ENCODE measurements around the gene GOLGA8R. TPM values are rescaled to one million over a fixed set of nuclear protein-coding genes. Genes with fewer than 3 reads are reported as not detected.
A peak's percentile ranks its signal among the peaks of the same experiment; 100 is the strongest.
"Not testable (repeated sequence)": the region's sequence is repeated elsewhere in the genome, so short reads cannot be mapped to it uniquely, and the experiment has no call there.

GOLGA8R gene, protein sequence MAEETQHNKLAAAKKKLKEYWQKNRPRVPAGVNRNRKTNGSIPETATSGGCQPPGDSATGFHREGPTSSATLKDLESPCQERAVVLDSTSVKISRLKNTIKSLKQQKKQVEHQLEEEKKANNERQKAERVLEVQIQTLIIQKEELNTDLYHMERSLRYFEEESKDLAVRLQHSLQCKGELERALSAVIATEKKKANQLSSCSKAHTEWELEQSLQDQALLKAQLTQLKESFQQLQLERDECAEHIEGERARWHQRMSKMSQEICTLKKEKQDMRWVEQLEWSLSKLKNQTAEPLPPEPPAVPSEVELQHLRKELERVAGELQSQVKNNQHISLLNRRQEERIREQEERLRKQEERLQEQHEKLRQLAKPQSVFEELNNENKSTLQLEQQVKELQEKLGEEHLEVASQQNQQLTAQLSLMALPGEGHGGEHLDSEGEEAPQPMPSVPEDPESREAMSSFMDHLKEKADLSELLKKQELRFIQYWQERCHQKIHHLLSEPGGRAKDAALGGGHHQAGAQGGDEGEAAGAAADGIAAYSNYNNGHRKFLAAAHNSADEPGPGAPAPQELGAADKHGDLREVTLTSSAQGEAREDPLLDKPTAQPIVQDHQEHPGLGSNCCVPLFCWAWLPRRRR
- 5.3 TPM for total RNA-seq
- long read RNA-seq, partial matches to known transcripts, result 0 of 1 reads
- long read RNA-seq, other reads (novel, unspliced or antisense), result 1 of 1 reads

DNA sequence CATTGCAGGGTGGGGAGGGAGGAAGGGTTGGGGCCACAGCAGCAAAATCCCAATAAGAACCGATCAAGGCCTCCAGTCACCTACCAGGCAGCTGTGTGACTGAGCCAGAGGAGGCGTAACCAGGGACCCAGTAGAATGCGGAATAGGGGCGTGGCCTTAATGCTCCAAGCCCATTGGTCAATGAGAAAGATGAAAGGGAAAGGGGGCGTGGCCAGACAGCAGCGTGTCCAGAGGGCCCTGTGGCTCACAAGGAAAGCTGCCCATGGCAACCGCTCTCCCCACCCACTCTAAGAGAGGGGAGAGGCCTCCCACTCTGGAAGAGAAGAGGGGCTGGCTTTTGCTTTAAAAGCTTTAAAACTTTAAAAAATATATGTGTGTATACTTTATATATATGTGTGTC, at the start of gene GOLGA8R:
TSS of gene GOLGA8R (minus strand) at position 101 of the 400 bp plus-strand sequence. CDS start at position 3, 98 bp downstream.
- H3K4me3 ChIP-seq; intact Hi-C loops (cut with DNase I); DNase-seq; H3K36me3 ChIP-seq; ATAC-seq; H3K9me3 ChIP-seq; H3K27ac ChIP-seq; H3K4me1 ChIP-seq; H3K27me3 ChIP-seq: not testable (repeated sequence)

DNA sequence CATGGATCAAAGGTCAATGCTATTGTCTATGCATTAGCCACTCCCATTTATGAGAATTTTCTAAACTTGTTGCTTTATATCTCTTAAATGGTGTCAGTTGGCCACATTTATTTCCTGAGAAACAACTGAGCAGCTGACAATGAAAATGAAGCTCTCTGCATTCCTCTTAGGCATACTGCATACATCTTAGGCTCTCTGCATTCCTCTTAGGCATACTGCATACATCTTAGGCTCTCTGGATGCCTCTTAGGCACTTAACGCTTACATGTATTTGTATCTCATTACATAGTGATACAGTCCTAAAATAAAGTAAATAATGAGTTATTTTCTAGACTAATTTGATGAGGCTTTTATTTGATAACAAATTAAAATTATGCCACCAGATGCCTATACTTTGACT, 49.8 kb upstream of the GOLGA8R start:
- DNase-seq; H3K4me1 ChIP-seq; H3K4me3 ChIP-seq; H3K27me3 ChIP-seq; H3K27ac ChIP-seq; H3K9me3 ChIP-seq; ATAC-seq; intact Hi-C loops (cut with DNase I); H3K36me3 ChIP-seq: not testable (repeated sequence)

DNA sequence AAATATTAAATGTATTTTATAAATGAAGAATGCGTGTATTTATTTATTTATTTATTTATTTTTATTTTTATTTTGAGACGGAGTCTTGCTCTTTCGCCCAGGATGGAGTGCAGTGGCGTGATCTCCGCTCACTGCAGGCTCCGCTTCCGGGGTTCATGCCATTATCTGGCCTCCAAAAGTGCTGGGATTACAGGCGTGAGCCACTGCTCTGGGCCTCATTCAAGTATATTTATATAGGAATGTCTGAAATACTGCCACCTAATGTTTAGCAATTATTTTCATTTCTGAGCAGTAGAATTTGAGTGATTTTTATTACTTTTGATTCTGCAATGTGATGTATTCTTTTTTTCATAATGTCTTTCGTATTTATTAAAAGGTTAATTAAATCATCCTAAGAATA, 48.1 kb upstream of the GOLGA8R start:
- ATAC-seq, result peak; percentile 34
- H3K4me3 ChIP-seq; H3K4me1 ChIP-seq; DNase-seq; intact Hi-C loops (cut with DNase I); H3K9me3 ChIP-seq; H3K27me3 ChIP-seq; H3K36me3 ChIP-seq; H3K27ac ChIP-seq: not testable (repeated sequence)

DNA sequence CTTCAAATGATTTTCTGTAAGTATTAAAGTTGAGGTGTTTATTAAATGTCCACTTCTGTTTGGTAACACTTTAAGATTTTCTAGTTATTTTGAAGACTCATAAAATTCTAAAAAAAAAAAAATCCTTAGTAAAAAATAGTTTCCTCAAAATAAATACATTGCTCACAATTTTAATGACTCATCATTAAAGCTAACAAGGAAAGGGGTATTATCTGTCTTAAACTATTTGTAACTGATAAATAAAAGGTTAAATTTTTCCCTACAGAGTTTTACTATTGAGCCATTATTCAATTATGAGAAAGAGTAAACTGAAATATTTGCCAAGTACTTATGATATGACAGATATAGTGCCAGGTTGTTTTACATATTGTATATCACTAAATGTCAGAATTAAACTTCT, 38.6 kb upstream of the GOLGA8R start:
- H3K36me3 ChIP-seq; intact Hi-C loops (cut with DNase I); DNase-seq; ATAC-seq; H3K27ac ChIP-seq; H3K9me3 ChIP-seq; H3K27me3 ChIP-seq; H3K4me3 ChIP-seq; H3K4me1 ChIP-seq: not testable (repeated sequence)

DNA sequence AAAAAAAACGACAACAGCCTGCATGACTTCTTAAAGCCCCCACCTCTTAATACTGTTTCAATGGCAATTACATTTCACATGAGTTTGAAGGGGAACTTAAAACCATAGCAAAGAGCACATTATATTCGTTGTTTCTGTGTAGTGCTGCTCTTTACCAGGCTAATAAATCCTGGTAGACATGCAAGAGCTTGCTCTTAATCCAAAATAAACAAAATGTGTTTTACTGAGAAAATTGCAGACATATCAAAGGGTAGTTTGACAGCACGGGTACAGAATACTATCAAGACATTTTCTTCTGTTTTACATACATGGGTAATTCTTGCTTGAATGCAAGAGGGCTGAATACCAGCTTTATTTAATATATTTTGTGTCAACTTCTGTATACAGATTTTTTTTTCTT, 24.3 kb upstream of the GOLGA8R start:
- H3K4me1 ChIP-seq; H3K36me3 ChIP-seq; H3K4me3 ChIP-seq; H3K27ac ChIP-seq; ATAC-seq; H3K9me3 ChIP-seq; DNase-seq; intact Hi-C loops (cut with DNase I); H3K27me3 ChIP-seq: not testable (repeated sequence)

DNA sequence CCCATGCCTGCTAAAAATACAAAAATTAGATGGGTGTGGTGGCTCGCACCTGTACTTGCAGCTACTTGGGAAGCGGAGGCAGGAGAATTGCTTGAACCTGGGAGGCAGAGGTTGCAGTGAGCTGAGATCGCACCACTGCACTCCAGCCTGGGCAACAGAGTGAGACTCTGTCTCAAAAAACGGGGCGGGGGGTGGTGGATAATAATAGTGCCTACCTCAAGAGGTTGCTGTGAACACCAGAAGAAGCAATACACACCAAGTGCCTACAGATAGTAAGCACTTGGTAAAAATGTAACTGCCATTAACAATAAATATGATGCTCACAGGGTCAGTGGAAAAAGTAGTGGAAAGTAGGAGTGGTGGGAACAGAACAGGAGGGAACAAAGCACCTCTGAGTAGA, 21.8 kb upstream of the GOLGA8R start:
- H3K36me3 ChIP-seq; H3K27ac ChIP-seq; H3K4me1 ChIP-seq; ATAC-seq; H3K27me3 ChIP-seq; intact Hi-C loops (cut with DNase I); DNase-seq; H3K9me3 ChIP-seq; H3K4me3 ChIP-seq: not testable (repeated sequence)

DNA sequence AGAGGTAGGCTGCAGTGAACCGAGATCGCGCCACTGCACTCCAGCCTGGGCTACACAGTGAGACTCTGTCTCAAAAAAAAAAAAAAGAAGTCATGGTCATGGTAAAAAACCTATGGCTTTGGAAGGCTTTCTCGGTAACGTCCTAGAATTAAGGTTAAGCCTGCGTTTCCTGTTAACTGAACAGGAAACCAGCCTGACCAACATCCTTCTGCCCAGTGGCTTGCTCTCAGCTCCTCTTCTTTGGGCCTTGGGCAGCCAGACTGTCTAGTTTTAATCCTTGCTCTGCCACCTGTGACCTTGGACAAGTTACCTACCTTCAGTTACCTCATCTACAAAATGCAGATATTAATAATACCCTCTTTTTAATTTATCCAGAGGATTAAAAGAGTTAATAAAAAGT, 6.7 kb upstream of the GOLGA8R start:
- ATAC-seq; H3K36me3 ChIP-seq; DNase-seq; H3K9me3 ChIP-seq; H3K27me3 ChIP-seq; intact Hi-C loops (cut with DNase I); H3K4me3 ChIP-seq; H3K4me1 ChIP-seq; H3K27ac ChIP-seq: not testable (repeated sequence)

DNA sequence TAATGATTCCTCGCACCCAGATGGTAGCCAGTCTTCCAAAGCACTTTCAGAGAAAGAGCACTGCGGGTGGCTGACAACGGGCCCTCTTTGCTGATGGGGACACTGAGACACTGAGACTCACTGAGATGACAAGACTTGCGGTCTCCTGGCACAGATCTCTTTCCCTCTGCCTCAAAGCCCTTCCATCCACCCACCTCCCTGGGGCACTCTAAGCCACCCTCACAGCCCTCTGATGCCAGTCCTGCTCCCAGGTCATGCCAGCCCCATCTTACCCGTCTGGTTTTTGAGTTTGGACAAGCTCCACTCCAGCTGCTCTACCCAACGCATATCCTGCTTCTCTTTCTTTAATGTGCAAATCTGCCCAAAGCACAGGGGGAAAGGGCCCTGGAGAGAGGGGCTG, 6.4 kb downstream of the GOLGA8R start:
- H3K36me3 ChIP-seq; H3K27me3 ChIP-seq; H3K27ac ChIP-seq; H3K9me3 ChIP-seq; intact Hi-C loops (cut with DNase I); H3K4me1 ChIP-seq; ATAC-seq; H3K4me3 ChIP-seq: not testable (repeated sequence)
- DNase-seq, result peak; percentile 41

DNA sequence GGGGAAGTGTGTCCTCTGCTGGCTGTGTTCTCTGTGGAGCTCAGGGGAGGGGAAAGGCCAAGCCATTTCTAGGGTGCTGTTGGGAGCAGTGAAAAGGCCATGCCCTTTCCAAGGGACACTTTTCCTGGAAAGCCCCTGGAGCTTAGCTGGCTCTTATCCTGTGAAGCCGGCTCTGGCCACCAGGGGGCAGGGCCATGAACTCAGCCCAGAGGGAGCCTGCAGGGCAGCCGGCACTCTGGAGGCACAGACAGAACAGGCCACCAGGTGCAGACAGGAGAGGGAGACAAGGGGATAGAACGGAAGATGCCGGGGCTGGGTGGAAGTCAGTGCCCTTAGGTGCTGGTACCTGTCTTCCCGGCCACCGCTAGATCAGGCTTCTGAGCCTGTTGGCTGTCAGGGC, 15.1 kb downstream of the GOLGA8R start:
- intact Hi-C loops (cut with DNase I); H3K4me1 ChIP-seq; H3K27ac ChIP-seq; H3K9me3 ChIP-seq; H3K4me3 ChIP-seq; H3K27me3 ChIP-seq; H3K36me3 ChIP-seq: not testable (repeated sequence)
- TF ChIP-seq, protein P1, sequence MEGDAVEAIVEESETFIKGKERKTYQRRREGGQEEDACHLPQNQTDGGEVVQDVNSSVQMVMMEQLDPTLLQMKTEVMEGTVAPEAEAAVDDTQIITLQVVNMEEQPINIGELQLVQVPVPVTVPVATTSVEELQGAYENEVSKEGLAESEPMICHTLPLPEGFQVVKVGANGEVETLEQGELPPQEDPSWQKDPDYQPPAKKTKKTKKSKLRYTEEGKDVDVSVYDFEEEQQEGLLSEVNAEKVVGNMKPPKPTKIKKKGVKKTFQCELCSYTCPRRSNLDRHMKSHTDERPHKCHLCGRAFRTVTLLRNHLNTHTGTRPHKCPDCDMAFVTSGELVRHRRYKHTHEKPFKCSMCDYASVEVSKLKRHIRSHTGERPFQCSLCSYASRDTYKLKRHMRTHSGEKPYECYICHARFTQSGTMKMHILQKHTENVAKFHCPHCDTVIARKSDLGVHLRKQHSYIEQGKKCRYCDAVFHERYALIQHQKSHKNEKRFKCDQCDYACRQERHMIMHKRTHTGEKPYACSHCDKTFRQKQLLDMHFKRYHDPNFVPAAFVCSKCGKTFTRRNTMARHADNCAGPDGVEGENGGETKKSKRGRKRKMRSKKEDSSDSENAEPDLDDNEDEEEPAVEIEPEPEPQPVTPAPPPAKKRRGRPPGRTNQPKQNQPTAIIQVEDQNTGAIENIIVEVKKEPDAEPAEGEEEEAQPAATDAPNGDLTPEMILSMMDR (IDR thresholded peaks at IDR 0.05), result peak; percentile 43
- peak; percentile 84 for DNase-seq
- peak; percentile 72 for ATAC-seq

DNA sequence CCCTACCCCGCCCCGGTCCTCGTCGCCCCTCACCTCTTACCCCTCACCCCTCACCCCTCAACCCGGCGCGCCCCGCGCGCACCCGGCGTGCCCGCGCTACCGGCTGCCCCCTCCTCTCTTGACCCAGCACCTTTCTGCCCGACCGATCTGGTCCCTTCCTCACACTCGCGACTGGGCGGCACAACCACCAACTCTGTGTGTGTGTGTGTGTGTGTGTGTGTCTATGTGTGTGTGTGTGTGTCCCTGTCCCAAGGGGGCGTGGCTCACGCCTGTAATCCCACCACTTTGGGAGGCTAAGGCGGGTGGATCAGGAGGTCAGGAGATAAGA, 20.4 kb downstream of the GOLGA8R start:
- DNase-seq; H3K4me3 ChIP-seq; H3K9me3 ChIP-seq; H3K27me3 ChIP-seq; H3K36me3 ChIP-seq; intact Hi-C loops (cut with DNase I); H3K27ac ChIP-seq; H3K4me1 ChIP-seq: not testable (repeated sequence)
- peak; percentile 80 for ATAC-seq

DNA sequence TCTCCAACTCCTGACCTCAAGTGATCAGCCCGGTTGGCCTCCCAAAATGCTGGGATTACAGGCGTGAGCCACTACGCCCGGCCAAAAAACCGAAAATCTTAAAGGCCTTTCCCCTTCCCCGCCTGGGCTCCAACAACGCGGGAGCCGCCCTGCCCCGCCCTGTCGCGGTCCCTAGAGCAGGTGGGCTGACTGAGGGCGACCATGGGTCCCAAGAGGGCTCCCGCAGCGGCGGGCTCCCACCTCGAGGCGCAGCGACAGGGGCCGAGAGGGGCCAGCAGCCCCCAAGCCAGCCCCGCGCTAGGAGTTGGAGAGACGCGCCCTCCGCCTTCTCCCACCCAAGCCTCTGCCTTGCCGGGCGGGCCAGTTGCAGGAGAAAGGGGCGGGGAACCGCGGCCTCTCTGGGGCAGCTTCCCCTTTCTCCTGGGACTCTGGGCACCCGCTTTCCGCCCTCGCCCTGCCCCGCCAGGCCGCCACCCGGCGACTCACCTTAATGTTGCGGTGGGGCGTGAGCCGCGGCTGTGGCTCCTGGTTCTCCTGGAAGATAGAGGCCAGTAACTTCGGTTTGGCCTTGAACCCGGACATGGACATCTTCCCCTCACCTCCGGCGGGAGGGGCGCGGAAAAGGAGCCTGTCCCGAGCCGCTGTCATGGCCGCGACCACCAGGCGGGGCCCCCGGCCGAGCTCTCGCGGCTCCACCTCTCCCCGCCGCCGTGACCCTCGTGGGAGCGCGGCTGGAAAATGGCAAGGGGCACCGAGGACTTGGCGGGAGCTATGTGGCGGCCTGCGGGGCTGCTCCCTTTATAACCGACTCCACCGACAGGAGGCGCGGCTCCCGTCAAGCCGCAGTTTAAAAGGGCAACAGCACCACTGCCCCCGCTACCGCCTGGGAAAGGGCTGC, 21.0 kb downstream of the GOLGA8R start, which contains the start of gene CHRFAM7A:
TSS of gene CHRFAM7A (minus strand) at position 775 of the 898 bp plus-strand sequence. CDS start 10,189 bp downstream, outside the sequence.
- DNase-seq; H3K4me3 ChIP-seq; H3K4me1 ChIP-seq; intact Hi-C loops (cut with DNase I); H3K36me3 ChIP-seq; H3K9me3 ChIP-seq; H3K27ac ChIP-seq; H3K27me3 ChIP-seq: not testable (repeated sequence)
- ATAC-seq, result peak; percentile 94

DNA sequence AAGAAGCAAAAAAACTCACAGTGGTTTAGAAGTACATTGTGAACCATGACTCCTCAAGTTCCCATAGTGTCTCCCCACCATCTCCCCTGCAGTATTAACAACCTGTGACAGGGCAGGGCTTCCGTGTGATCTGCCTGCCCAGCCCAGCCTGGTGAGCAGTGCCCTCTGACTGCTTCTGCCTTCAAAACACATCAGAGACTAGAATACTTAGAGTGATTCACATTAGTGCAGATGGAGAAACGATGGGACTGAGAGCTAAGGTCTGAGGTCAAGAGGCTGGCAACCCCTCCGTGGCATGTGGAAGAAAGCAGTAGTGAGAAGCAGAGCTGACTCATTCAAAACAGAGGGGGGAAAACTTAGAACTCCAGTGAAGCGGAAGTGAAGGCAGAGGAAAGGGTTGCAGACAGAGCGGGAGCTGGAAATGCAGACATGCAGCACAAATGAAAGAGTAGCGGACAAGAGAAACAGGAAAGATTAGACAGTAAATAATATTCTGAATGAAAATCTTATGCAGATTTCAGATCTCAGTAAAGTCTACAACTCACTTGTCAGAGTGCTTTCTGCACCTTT, 27.7 kb downstream of the GOLGA8R start:
- H3K27ac ChIP-seq; DNase-seq; H3K4me3 ChIP-seq; H3K9me3 ChIP-seq; H3K27me3 ChIP-seq; ATAC-seq; H3K4me1 ChIP-seq; H3K36me3 ChIP-seq; intact Hi-C loops (cut with DNase I): not testable (repeated sequence)

All from upper lobe of right lung (tissue), 1 donor.